GM23338 (cell line): ENCODE results near the gene PPTC7. TPM values are rescaled to one million over a fixed set of nuclear protein-coding genes. Genes with fewer than 3 reads are reported as not detected.

ENCODE experiments used
- ATAC-seq: fragments of 200-7000 bp; cut with Tn5 transposase; 3 replicates; pipeline ENCODE4 v1.9.1; 2020
- DNase-seq: peaks from one replicate; pipeline ENCODE4 v3.0.0-alpha.2; 2015; ENCODE audit warnings: low spot score
- H2AFZ ChIP-seq: fragments of 200-600 bp; sonication (generic); 2 replicates; pipeline ENCODE4 v1.8.0; 2016; ENCODE audit warnings: antibody characterized with exemption, mild to moderate bottlenecking, moderate library complexity
- H3F3A ChIP-seq: fragments of 200-600 bp; sonication (generic); replicated peaks from 2 replicates; pipeline ENCODE4 v1.8.0; 2017; ENCODE audit warnings: antibody characterized with exemption, mixed run types, low read depth
- H3K27ac ChIP-seq: fragments of 200-600 bp; sonication (generic); 2 replicates; pipeline ENCODE4 v1.6.1; 2016; ENCODE audit warnings: low read depth
- H3K27me3 ChIP-seq: fragments of 200-600 bp; sonication (generic); 2 replicates; pipeline ENCODE4 v1.8.0; 2016; ENCODE audit warnings: mild to moderate bottlenecking, mixed run types, moderate library complexity; ENCODE audit not compliant: insufficient read depth
- H3K36me3 ChIP-seq: fragments of 200-600 bp; sonication (generic); 2 replicates; pipeline ENCODE4 v1.8.0; 2016; ENCODE audit warnings: mild to moderate bottlenecking; ENCODE audit not compliant: insufficient read depth
- H3K4me1 ChIP-seq: fragments of 200-600 bp; sonication (generic); 2 replicates; pipeline ENCODE4 v1.8.0; 2016; ENCODE audit warnings: mild to moderate bottlenecking, moderate library complexity; ENCODE audit not compliant: insufficient read depth
- H3K4me2 ChIP-seq: fragments of 200-600 bp; sonication (generic); 2 replicates; pipeline ENCODE4 v1.7.1; 2017; ENCODE audit warnings: mixed run types
- H3K4me3 ChIP-seq: fragments of 200-600 bp; sonication (generic); 2 replicates; pipeline ENCODE4 v1.6.1; 2016; ENCODE audit warnings: mixed run types
- H3K79me2 ChIP-seq: fragments of 200-600 bp; sonication (generic); replicated peaks from 2 replicates; pipeline ENCODE4 v1.8.0; 2017; ENCODE audit warnings: mild to moderate bottlenecking; ENCODE audit not compliant: insufficient read depth
- H3K9me2 ChIP-seq: fragments of 200-600 bp; sonication (generic); 2 replicates; pipeline ENCODE4 v1.8.0; 2017; ENCODE audit not compliant: insufficient read depth
- H4K20me1 ChIP-seq: fragments of 200-600 bp; sonication (generic); replicated peaks from 2 replicates; pipeline ENCODE4 v1.8.0; 2017; ENCODE audit warnings: mild to moderate bottlenecking; ENCODE audit not compliant: insufficient read depth
- H3K27ac Mint-ChIP-seq: 2 replicates; pipeline ENCODE4 v1.8.0; 2020; ENCODE audit warnings: inconsistent platforms, mild to moderate bottlenecking, moderate library complexity, mixed read lengths
- H3K27me3 Mint-ChIP-seq: 3 replicates; pipeline ENCODE4 v1.8.0; 2022; ENCODE audit warnings: low read depth, mild to moderate bottlenecking, moderate library complexity, mixed read lengths, inconsistent platforms; ENCODE audit not compliant: insufficient read depth, poor library complexity
- H3K36me3 Mint-ChIP-seq: 3 replicates; pipeline ENCODE4 v1.8.0; 2021; ENCODE audit warnings: low read depth, mild to moderate bottlenecking, inconsistent platforms, moderate library complexity, mixed read lengths
- H3K4me1 Mint-ChIP-seq: 3 replicates; pipeline ENCODE4 v1.8.0; 2020; ENCODE audit warnings: mild to moderate bottlenecking, inconsistent platforms, mixed read lengths
- H3K4me3 Mint-ChIP-seq: 3 replicates; pipeline ENCODE4 v1.8.0; 2021; ENCODE audit warnings: moderate library complexity, mild to moderate bottlenecking, inconsistent platforms, mixed read lengths
- H3K9me3 Mint-ChIP-seq: 3 replicates; pipeline ENCODE4 v1.8.0; 2020; ENCODE audit warnings: moderate library complexity, mild to moderate bottlenecking, inconsistent platforms, mixed read lengths
- CREB1 ChIP-seq: fragments of 250-450 bp; sonication (Bioruptor Pico); IDR thresholded peaks from 2 replicates; pipeline ENCODE4 v1.5.0; 2020; ENCODE audit warnings: low read depth, mild to moderate bottlenecking, moderate library complexity
- ETS1 ChIP-seq: IDR thresholded peaks from 2 replicates; pipeline ENCODE4 v1.6.1; 2016; ENCODE audit warnings: antibody characterized with exemption
- POLR2AphosphoS5 ChIP-seq: IDR thresholded peaks from 2 replicates; pipeline ENCODE4 v1.6.1; 2016; ENCODE audit warnings: antibody characterized with exemption, low read depth
- REST ChIP-seq: IDR thresholded peaks from one replicate; pipeline ENCODE4 v1.6.1; 2018; ENCODE audit warnings: antibody characterized with exemption; ENCODE audit not compliant: unreplicated experiment
- ZNF114 ChIP-seq: fragments of 250-450 bp; sonication (Bioruptor Pico); IDR thresholded peaks from 2 replicates; pipeline ENCODE4 v1.5.0; 2020; ENCODE audit warnings: mild to moderate bottlenecking, moderate library complexity
- ZNF462 ChIP-seq: fragments of 250-450 bp; sonication (Bioruptor Pico); IDR thresholded peaks from 2 replicates; pipeline ENCODE4 v1.5.0; 2020; ENCODE audit warnings: mild to moderate bottlenecking, moderate library complexity
- polyA plus RNA-seq: library from polyadenylated mRNA; unstranded; fragments of >200 nt; fragmentation: Nextera tagmentation; extraction: Ambion mirVana; gene quantifications from 2 replicates; pipeline ENCODE4 v1.2.1, GENCODE V29; 2016
- total RNA-seq: library from RNA; depleted of rRNA; stranded (reverse); fragments of >200 nt; shearing (Covaris generic); gene quantifications from 2 replicates; pipeline ENCODE4 v1.2.3, GENCODE V29; 2014

The PPTC7 gene
- total and polyA plus RNA-seq, 2 experiments from 2014 or later = 7.5 to 17.5 TPM

GRCh38 chr12:110516995-110517394 lies 66.1 kb downstream of the PPTC7 start:
- Histone ChIP-seq H2AFZ (no peak overlapping the region), H3K4me2 (no peak overlapping the region), H3K36me3 (no peaks in the 10 kb centered on the region), H3K27ac (no peak overlapping the region), H3K27me3 (no peaks in the 10 kb centered on the region), H3K4me1 (no peaks in the 10 kb centered on the region), H3K79me2 (no peaks in the 10 kb centered on the region), H3K9me2 (no peaks in the 10 kb centered on the region), H3F3A (no peaks in the 10 kb centered on the region), H3K4me3 (no peak overlapping the region), H4K20me1 (no peaks in the 10 kb centered on the region)
- Mint-ChIP-seq H3K27ac (no peak overlapping the region), H3K4me3 (no peak overlapping the region), H3K27me3 (no peaks in the 10 kb centered on the region), H3K4me1 (no peaks in the 10 kb centered on the region), H3K9me3 (no peaks in the 10 kb centered on the region), H3K36me3 (no peaks in the 10 kb centered on the region)
- ATAC-seq (no peak), DNase-seq (no peak)
- TF ChIP-seq ZNF114 (CRISPR knock-in tag) = no peak
- TF ChIP-seq ETS1 = no peak
- no peak for TF ChIP-seq REST

- Histone ChIP-seq H3K9me2 (no peaks in the 10 kb centered on the region), H3K36me3 (no peaks in the 10 kb centered on the region), H3K4me3 (no peak overlapping the region), H3K4me2 (no peak overlapping the region), H3K4me1 (no peaks in the 10 kb centered on the region), H3K27ac (no peak overlapping the region), H2AFZ (no peak overlapping the region), H3K27me3 (no peaks in the 10 kb centered on the region), H4K20me1 (no peaks in the 10 kb centered on the region), H3F3A (no peaks in the 10 kb centered on the region), H3K79me2 (no peaks in the 10 kb centered on the region)
- ATAC-seq = no peak
- H3K36me3 Mint-ChIP-seq = no peaks in the 10 kb centered on the region
- no peak overlapping the region for H3K4me3 Mint-ChIP-seq
- no peaks in the 10 kb centered on the region for H3K9me3 Mint-ChIP-seq
- H3K27ac Mint-ChIP-seq = no peak overlapping the region
- H3K4me1 Mint-ChIP-seq = no peaks in the 10 kb centered on the region
- peaks cover under 1% of the 10 kb centered on the region for H3K27me3 Mint-ChIP-seq
- no peak for DNase-seq
- TF ChIP-seq POLR2AphosphoS5 (no peak), CREB1 (no peak), ZNF462 (CRISPR knock-in tag) (no peak), ETS1 (no peak)
These were observed 68.8 kb downstream of the PPTC7 start for GRCh38 chr12:110514363-110514762.
